Nephron (organoid): ENCODE measurements around the gene EIF2AK2.

ENCODE experiments used
- H3K27ac Mint-ChIP-seq, 3 experiments: 2 replicates each; pipeline ENCODE4 v1.8.0; 2020; ENCODE audit warnings: mixed read lengths in 3 of 3, mild to moderate bottlenecking in 2 of 3, moderate library complexity in 1 of 3
- H3K27me3 Mint-ChIP-seq: 2 replicates; pipeline ENCODE4 v1.8.0; 2021; ENCODE audit warnings: low read depth, mild to moderate bottlenecking, moderate library complexity, mixed read lengths
- H3K36me3 Mint-ChIP-seq: 2 replicates; pipeline ENCODE4 v1.8.0; 2020; ENCODE audit warnings: low read depth, mixed read lengths
- H3K4me1 Mint-ChIP-seq: 2 replicates; pipeline ENCODE4 v1.8.0; 2020; ENCODE audit warnings: mixed read lengths
- H3K4me3 Mint-ChIP-seq, 3 experiments: 2 replicates each; pipeline ENCODE4 v1.8.0; 2020; ENCODE audit warnings: mild to moderate bottlenecking in 3 of 3, mixed read lengths in 3 of 3, moderate library complexity in 2 of 3
- H3K9me3 Mint-ChIP-seq: 2 replicates; pipeline ENCODE4 v1.8.0; 2020; ENCODE audit warnings: mixed read lengths
- TF ChIP-seq, protein P1 (sequence below), 3 experiments: fragments of 200-600 bp; sonication (generic); IDR thresholded peaks; one replicate each; pipeline ENCODE4 v1.5.0; 2021; ENCODE audit warnings: antibody characterized with exemption in 3 of 3; ENCODE audit not compliant: unreplicated experiment in 3 of 3

EIF2AK2 gene

DNA sequence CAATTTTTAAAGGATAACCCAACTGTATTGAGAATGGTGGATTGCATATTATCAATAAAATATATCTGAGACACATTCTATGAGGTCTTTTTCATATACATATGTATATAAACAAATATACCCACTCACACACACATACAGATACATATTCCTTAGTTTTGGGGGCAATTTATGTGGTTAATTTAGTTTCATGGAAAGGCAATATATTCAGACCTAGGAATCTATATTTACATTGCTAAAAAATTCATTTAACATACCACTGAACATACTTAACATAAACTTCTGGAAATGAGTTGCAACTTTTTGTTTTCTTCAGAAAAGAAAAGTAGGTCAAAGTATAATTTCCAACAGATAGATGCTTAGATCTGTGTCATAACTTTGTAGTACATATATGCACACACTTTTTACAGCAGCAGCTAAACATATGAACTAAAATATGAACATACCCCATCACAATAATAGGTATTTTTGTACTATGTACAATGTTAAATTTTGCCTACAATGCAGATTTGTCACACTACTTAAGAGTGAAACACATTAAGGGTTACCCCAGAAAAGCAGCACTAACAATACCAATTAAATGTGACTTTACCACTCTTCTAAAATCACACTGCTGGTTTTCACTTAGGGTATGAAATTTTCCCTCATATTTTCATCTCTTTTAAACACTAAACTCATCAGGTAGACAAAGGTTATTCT, 95.6 kb downstream of the EIF2AK2 start:
- H3K36me3 Mint-ChIP-seq = peaks cover 32% of the 10 kb centered on the region
- no peaks in the 10 kb centered on the region for H3K27me3 Mint-ChIP-seq
- TF ChIP-seq, protein P1, sequence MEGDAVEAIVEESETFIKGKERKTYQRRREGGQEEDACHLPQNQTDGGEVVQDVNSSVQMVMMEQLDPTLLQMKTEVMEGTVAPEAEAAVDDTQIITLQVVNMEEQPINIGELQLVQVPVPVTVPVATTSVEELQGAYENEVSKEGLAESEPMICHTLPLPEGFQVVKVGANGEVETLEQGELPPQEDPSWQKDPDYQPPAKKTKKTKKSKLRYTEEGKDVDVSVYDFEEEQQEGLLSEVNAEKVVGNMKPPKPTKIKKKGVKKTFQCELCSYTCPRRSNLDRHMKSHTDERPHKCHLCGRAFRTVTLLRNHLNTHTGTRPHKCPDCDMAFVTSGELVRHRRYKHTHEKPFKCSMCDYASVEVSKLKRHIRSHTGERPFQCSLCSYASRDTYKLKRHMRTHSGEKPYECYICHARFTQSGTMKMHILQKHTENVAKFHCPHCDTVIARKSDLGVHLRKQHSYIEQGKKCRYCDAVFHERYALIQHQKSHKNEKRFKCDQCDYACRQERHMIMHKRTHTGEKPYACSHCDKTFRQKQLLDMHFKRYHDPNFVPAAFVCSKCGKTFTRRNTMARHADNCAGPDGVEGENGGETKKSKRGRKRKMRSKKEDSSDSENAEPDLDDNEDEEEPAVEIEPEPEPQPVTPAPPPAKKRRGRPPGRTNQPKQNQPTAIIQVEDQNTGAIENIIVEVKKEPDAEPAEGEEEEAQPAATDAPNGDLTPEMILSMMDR (IDR thresholded peaks at IDR 0.05; ENCODE audit: unreplicated experiment in 3 of 3) = no peak
- H3K4me3 Mint-ChIP-seq = no peak overlapping the region
- H3K9me3 Mint-ChIP-seq = no peaks in the 10 kb centered on the region
- H3K27ac Mint-ChIP-seq = no peak overlapping the region
- no peaks in the 10 kb centered on the region for H3K4me1 Mint-ChIP-seq

DNA sequence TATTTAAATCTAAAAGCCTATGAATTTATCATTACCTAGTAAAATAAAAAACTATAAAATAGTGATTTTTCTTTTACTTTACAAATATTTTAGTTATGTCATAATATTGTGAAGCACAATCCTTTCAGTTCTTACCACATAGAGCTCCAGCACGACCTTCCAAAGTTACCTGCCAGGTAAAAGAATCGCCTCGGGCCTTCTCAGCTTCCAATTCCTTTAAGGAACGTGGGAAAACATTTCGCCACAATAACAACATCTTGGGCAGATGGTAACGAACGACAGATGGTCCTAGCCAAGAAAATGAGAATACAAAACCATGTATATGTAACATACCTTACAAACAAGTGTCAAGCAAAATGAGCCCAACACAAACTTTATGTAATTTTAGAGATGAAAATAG, 96.3 kb downstream of the EIF2AK2 start:
- peaks cover 33% of the 10 kb centered on the region for H3K36me3 Mint-ChIP-seq
- TF ChIP-seq, protein P1 (IDR thresholded peaks at IDR 0.05; ENCODE audit: unreplicated experiment in 3 of 3) = no peak
- no peaks in the 10 kb centered on the region for H3K4me1 Mint-ChIP-seq
- no peaks in the 10 kb centered on the region for H3K9me3 Mint-ChIP-seq
- no peak overlapping the region for H3K4me3 Mint-ChIP-seq
- no peaks in the 10 kb centered on the region for H3K27me3 Mint-ChIP-seq
- H3K27ac Mint-ChIP-seq = no peak overlapping the region

DNA sequence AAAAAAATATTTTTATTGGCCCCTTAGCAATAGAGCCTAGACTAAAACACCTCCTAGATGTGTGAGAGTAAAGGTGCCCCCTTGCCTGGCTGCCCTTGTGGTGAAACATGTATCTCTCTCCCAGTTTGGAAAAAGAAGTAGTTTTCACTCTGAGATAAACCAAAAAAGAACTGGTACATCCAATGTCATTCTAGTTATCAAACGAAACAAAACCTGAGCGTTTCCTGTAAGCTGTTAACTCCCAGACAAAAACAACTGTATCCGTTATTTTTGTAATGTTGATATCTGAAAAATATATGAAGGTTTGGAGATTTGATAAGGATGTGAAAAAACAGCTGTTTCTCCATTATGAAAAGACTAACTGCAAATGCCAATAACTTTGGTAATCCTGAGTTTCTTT, 96.9 kb downstream of the EIF2AK2 start:
- H3K27me3 Mint-ChIP-seq = no peaks in the 10 kb centered on the region
- peaks cover 33% of the 10 kb centered on the region for H3K36me3 Mint-ChIP-seq
- no peak overlapping the region for H3K27ac Mint-ChIP-seq
- no peaks in the 10 kb centered on the region for H3K9me3 Mint-ChIP-seq
- H3K4me3 Mint-ChIP-seq = no peak overlapping the region
- no peaks in the 10 kb centered on the region for H3K4me1 Mint-ChIP-seq
- TF ChIP-seq, protein P1 (IDR thresholded peaks at IDR 0.05; ENCODE audit: unreplicated experiment in 3 of 3) = no peak

DNA sequence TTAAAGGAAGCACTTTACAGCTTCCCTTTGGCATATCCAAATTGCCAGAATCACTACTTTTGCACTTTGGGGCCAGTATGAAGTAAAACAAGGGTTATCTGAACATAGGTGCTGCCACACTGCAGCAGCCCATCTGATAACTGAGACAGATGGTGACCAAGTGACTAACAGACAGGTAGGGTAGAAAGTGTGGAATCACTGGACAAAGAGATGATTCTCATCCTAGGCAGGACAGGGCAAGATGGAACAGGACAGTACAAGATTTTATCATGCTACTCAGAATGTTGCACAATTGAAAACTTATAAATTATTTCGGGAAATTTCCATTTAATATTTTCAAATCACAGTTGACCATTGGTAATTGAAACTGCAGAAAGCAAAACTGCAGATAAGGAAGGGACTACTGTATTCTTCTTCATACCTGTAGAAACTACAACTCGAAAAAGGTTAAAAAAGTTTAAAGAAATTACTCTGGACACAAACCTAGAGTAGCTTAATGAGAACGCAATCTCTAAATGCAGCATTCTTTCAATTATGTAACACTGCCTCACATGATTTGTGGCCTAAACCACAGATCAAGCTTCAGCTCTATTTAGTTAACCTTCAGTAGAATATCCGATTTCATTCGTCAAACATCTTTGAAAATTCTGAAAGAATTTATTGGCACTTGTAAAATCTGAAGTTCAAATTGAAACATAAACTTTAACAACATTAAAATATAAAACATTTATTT, 104.0 kb downstream of the EIF2AK2 start:
- Mint-ChIP-seq H3K27ac (no peak overlapping the region), H3K36me3 (peaks cover 46% of the 10 kb centered on the region), H3K9me3 (no peaks in the 10 kb centered on the region), H3K4me1 (no peaks in the 10 kb centered on the region), H3K4me3 (no peak overlapping the region), H3K27me3 (no peaks in the 10 kb centered on the region)
- TF ChIP-seq, protein P1 (IDR thresholded peaks at IDR 0.05; ENCODE audit: unreplicated experiment in 3 of 3) = no peak
